GM13977 (cell line): Measurements from ENCODE around the gene LRRC7.

ENCODE experiments used
- DNase-seq: peaks from one replicate; pipeline ENCODE4 v3.0.0; 2012; ENCODE audit warnings: low spot score
- in situ Hi-C: fragments of 300-500 bp; cut with MboI; formaldehyde crosslinking; loops from one replicate; pipeline ENCODE4 v1.12.0; 2022; ENCODE audit warnings: low sequenced_read_pairs, low pct_unique_long_range_greater_than_20kb, mixed read lengths, inconsistent platforms; ENCODE audit not compliant: unreplicated experiment
- TF ChIP-seq, protein P1 (sequence below): IDR thresholded peaks from 2 replicates; pipeline ENCODE4 v1.5.1; 2012; ENCODE audit warnings: mild to moderate bottlenecking, control low read depth; ENCODE audit not compliant: insufficient read depth; ENCODE audit errors: extremely low read depth, missing control alignments

LRRC7 gene

DNA sequence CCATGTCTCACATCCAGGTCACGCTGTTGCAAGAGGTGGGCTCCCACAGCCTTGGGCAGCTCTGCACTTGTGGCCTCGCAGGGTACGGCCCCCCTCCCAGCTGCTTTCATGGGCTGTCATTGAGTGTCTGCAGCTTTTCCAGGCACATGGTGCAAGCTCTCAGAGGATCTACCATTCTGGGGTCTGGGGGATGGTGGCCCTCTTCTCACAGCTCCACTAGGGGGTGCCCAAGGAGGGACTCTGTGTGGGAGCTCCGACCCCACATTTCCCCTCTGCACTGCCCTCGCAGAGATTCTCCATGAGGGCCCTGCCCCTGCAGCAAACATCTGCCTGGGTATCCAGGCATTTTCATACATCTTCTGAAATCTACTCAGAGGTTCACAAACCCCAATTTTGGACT, 219.4 kb downstream of the LRRC7 start:
- no peak for DNase-seq
- in situ Hi-C loops, result no loop called here

DNA sequence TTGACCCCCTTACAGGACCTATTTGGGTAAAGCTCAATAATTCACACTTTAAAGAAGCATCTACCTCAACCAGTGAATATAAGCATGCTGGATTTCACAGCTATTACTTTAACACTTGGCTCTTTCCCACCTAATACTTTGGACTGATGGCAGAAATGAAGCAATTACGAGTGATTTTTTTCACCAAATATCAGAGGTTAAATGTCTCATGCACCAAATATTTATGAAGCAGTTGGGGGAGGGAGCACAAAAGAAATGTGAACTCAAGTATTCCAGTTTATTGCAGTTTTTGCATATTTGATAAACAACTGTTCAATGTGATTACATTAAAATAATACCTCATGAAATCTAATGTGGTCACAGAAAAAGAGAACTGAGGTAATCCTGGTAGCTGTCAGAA, 223.6 kb downstream of the LRRC7 start:
- TF ChIP-seq, protein P1, sequence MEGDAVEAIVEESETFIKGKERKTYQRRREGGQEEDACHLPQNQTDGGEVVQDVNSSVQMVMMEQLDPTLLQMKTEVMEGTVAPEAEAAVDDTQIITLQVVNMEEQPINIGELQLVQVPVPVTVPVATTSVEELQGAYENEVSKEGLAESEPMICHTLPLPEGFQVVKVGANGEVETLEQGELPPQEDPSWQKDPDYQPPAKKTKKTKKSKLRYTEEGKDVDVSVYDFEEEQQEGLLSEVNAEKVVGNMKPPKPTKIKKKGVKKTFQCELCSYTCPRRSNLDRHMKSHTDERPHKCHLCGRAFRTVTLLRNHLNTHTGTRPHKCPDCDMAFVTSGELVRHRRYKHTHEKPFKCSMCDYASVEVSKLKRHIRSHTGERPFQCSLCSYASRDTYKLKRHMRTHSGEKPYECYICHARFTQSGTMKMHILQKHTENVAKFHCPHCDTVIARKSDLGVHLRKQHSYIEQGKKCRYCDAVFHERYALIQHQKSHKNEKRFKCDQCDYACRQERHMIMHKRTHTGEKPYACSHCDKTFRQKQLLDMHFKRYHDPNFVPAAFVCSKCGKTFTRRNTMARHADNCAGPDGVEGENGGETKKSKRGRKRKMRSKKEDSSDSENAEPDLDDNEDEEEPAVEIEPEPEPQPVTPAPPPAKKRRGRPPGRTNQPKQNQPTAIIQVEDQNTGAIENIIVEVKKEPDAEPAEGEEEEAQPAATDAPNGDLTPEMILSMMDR, result no peak
- DNase-seq, result no peak
- in situ Hi-C loops, result no loop called here

More for the DNA sequence above, 219.4 kb downstream of the LRRC7 start:
- TF ChIP-seq, protein P1, result no peak

DNA sequence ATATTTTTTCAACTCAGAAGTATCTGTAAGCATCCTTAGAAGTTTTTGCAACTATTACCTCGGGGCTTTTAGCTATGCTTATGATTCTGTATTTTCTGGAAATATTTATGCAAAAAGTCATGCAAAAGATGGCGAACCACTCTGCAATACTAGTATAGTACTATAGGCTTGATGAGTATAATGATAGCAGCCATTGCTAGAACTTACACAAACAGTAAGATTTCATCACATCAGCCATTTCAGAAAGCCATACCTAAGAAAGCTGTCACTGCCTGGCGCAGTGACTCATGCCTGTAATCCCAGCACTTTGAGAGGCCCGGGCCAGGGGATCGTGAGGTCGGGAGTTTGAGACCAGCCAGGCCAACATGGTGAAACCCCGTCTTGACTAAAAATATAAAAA, 227.1 kb downstream of the LRRC7 start:
- TF ChIP-seq, protein P1, result no peak
- DNase-seq, result no peak
- in situ Hi-C loops, result no loop called here

DNA sequence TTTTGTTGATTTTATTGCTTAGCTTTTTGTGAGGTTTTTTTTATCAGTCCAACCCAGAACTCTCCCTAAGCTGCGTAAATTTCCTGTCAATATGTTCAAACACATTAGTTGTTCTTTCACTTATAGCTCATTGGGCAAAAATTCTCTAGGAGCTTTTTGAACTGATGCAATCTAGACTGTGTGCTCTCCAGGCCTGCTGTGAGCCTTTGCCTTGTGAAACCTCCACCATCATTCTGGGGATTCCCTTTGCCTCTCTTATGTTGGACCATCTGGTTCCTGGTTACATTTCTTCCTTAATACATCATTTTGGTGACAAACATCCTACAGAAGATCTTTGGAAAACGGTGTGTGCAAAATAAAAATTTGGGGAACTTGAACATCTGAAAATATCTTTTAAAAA, 247.2 kb downstream of the LRRC7 start:
- DNase-seq, result no peak
- in situ Hi-C loops, result no loop called here
- TF ChIP-seq, protein P1, result no peak

DNA sequence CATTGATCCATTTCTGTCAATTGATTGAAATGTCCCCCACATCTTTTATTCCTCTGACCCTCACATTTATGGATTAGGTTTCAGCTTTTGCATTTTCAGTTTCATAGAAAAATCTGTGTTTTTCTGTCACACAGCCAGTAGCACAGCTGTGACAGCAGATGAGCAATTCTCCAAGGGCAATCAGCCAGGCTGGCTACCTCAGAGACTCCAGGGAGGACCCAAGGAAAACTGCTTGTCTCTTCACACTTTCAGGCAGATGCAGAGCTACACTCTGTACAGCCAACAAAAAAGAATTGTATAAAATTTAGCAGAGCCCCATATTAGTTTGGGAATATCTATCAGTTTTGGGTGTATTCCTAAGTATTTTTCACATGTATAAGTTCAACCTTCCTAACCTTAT, 257.2 kb downstream of the LRRC7 start:
- TF ChIP-seq, protein P1, result no peak
- DNase-seq, result no peak
- in situ Hi-C loops, result no loop called here

DNA sequence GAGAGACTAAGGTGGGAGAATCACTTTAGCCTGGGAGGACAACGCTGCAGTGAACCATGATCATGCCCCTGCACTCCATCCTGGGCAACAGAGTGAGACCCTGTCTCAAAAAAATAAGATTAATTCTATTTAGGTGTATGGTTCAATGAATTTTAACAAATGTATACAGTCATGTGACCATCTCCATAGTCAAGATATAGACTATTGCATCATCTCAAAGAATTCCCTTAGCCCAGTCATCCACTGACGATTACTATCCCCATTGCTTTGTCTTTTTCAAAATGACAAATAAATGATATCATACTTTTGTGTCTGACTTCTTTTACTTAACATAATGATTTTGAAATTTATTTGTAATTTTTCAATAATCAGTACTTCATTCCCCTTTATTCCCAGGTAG, 260.0 kb downstream of the LRRC7 start:
- in situ Hi-C loops, result no loop called here
- TF ChIP-seq, protein P1, result no peak
- DNase-seq, result no peak

DNA sequence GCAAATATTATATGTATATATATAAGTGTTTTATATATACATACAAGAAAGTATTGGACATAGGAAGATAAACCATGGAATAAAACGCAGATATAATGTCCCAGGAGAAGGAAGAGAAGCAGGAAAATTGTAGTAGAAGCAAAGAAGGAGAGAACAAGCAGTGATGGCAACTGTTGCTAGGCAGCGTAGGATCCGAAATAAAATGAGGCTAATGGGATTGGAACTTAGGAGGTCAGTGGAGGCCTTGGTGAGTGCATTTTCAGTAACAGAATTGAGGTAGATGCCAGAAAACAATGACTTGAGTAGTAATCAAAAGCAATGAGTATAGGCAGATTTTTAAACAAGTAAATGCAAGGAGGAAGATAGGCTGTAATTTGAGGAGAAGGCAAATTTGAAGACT, 265.8 kb downstream of the LRRC7 start:
- DNase-seq, result no peak
- in situ Hi-C loops, result no loop called here

More for the DNA sequence above, 265.8 kb downstream of the LRRC7 start:
- TF ChIP-seq, protein P1, result no peak
